Fibroblast of skin of left biceps (primary cell): Measurements from ENCODE around the gene ATP6V0D1.

Experiments
- DNase-seq, 2 experiments: peaks; one replicate each; pipeline ENCODE4 v3.0.0-alpha.2; 2013; ENCODE audit warnings: low read depth in 2 of 2

ATP6V0D1 gene

GRCh38 chr16:67393788-67394154 is 87.2 kb downstream of the ATP6V0D1 start:
- DNase-seq = no peak

- no peak for DNase-seq
These were observed 87.7 kb downstream of the ATP6V0D1 start, which contains the start of gene TPPP3 for GRCh38 chr16:67393111-67393787. TPPP3 (minus strand) TSS chr16:67393498; CDS start chr16:67391111, 2,387 bp downstream.

- DNase-seq = no peak
These were observed 88.5 kb downstream of the ATP6V0D1 start for GRCh38 chr16:67392301-67393059.

GRCh38 chr16:67391424-67392300 is 89.3 kb downstream of the ATP6V0D1 start:
- no peak for DNase-seq

GRCh38 chr16:67390816-67391423 is 90.0 kb downstream of the ATP6V0D1 start:
- DNase-seq = no peak

GRCh38 chr16:67389911-67390815 is 90.8 kb downstream of the ATP6V0D1 start:
- DNase-seq = no peak

- DNase-seq = no peak
These were observed 92.4 kb downstream of the ATP6V0D1 start for GRCh38 chr16:67388591-67388990.

- no peak for DNase-seq
These were observed 92.8 kb downstream of the ATP6V0D1 start for GRCh38 chr16:67388191-67388590.
